ENCODE results near the gene COG1. TPM values are rescaled to one million over a fixed set of nuclear protein-coding genes. Genes with fewer than 3 reads are reported as not detected.

COG1 gene
- total and polyA plus RNA-seq, 2 of the 8 experiments (the other 6 are each of a cell fraction or from before 2014, with no cell fraction given), result 11.0 to 19.5 TPM

- Histone ChIP-seq H3K9me3 (ENCODE audit: insufficient read depth in 2 of 2, low read depth in 1 of 2, low read length in 1 of 2) (no peaks in the 10 kb centered on the region), H3K79me1 (ENCODE audit: low read depth, low read length) (no peaks in the 10 kb centered on the region; the same call in 1 of the 2 replicates), H4K20me1 (replicated peaks in 1 of 2; ENCODE audit: control insufficient read depth in 1 of 2, insufficient read depth in 2 of 2, low read length in 2 of 2) (peaks cover 0 to 5% of the 10 kb centered on the region in 2 experiments), H3K4me1 (replicated peaks in 1 of 4; ENCODE audit: control insufficient read depth in 3 of 4, insufficient read depth in 4 of 4, low read length in 3 of 4) (peaks cover 2 to 17% (median 8%) of the 10 kb centered on the region in 4 experiments), H3K23ac (ENCODE audit: insufficient read length) (no peak overlapping the region), H3K4me3 (ENCODE audit: extremely low read depth in 1 of 4, insufficient read depth in 2 of 4, low read depth in 3 of 4, low read length in 4 of 4) (no peak overlapping the region), H3K56ac (replicated peaks; ENCODE audit: insufficient read length, low read depth, low read length) (no peak overlapping the region), H3K4me2 (ENCODE audit: insufficient read depth in 1 of 2, low read depth in 2 of 2, low read length in 2 of 2) (no peak overlapping the region; a peak in 1 of 4 replicates), H3K36me3 (ENCODE audit: control insufficient read depth in 2 of 4, insufficient read depth in 4 of 4, low read length in 3 of 4) (no peaks in the 10 kb centered on the region), H3K14ac (ENCODE audit: insufficient read length) (no peak overlapping the region), H4K5ac (ENCODE audit: insufficient read length, low read depth, low read length) (no peak overlapping the region), H2AFZ (ENCODE audit: low read length) (no peak overlapping the region), H3K27ac (ENCODE audit: low read depth, low read length) (no peak overlapping the region), H4K91ac (replicated peaks; ENCODE audit: insufficient read length, low read length) (no peak overlapping the region), H3K18ac (ENCODE audit: extremely low read depth, low read length) (no peak overlapping the region), H2BK12ac (ENCODE audit: low read depth, low read length) (no peak overlapping the region), H2AK5ac (ENCODE audit: low read depth, low read length) (no peak overlapping the region), H3K79me2 (ENCODE audit: control insufficient read depth in 1 of 2, insufficient read depth in 2 of 2, low read length in 2 of 2) (no peaks in the 10 kb centered on the region), H3K4ac (replicated peaks; ENCODE audit: insufficient read length, low read depth, low read length) (no peak overlapping the region), H4K8ac (ENCODE audit: extremely low read depth, insufficient read depth, low read length) (no peak overlapping the region), H3K23me2 (ENCODE audit: low read depth, low read length) (peaks cover 19% of the 10 kb centered on the region), H2BK15ac (ENCODE audit: low read length) (no peak overlapping the region), H3K27me3 (replicated peaks in 1 of 4; ENCODE audit: control insufficient read depth in 3 of 4, extremely low read depth in 1 of 4, insufficient read depth in 3 of 4, low read length in 3 of 4) (peaks cover 12 to 46% (median 45%) of the 10 kb centered on the region in 4 experiments), H2BK5ac (ENCODE audit: low read depth, low read length) (no peak overlapping the region), H3K9ac (replicated peaks in 1 of 4; ENCODE audit: extremely low read depth in 1 of 4, low read depth in 3 of 4, low read length in 3 of 4) (no peak overlapping the region), H2BK120ac (replicated peaks; ENCODE audit: low read depth, low read length) (no peak overlapping the region), H2BK20ac (ENCODE audit: low read length) (no peak overlapping the region)
- ChIA-PET CTCF (ENCODE audit: partially characterized antibody) (interaction anchor here (0.7 to 6.3 kb wide), 3 partner anchors 26 to 606 kb away, joined by 3 to 57 read pairs (median 43); partner anchors contain the start of gene COG1), POLR2A (ENCODE audit: partially characterized antibody) (interaction anchor here (0.9 kb wide), 1 partner anchor 15 kb away, joined by 3 read pairs; no protein-coding TSS in a partner anchor)
- 89% methylated on average over 8 of the region's 8 CpGs; no CpG with 5 or more reads in 1 of the 2 experiments for WGBS, 2 experiments (ENCODE audit: extremely low coverage in 1 of 2, insufficient coverage in 1 of 2, insufficient read length in 1 of 2, insufficient replicate concordance in 2 of 2, low coverage in 1 of 2, low lambda C conversion rate in 2 of 2, missing lambda C conversion rate in 1 of 2)
- DNase-seq (ENCODE audit: low read depth in 1 of 2, low spot score in 2 of 2) (no peak), FAIRE-seq (no peak)
- TF ChIP-seq KDM4A (IDR thresholded peaks at IDR 0.05; ENCODE audit: low read depth, low read length, severe bottlenecking), result no peak
- no peak for TF ChIP-seq EZH2 (IDR thresholded peaks at IDR 0.05; ENCODE audit: low read depth, low read length, severe bottlenecking)
- no peak for TF ChIP-seq SAP30 (IDR thresholded peaks at IDR 0.05; ENCODE audit: insufficient read depth, insufficient replicate concordance, low read length)
- TF ChIP-seq CTBP2 (IDR thresholded peaks at IDR 0.05; ENCODE audit: borderline replicate concordance, insufficient read depth, insufficient read length, low read length), result no peak
- no peak for TF ChIP-seq POLR2AphosphoS5 (IDR thresholded peaks at IDR 0.05; ENCODE audit: low read depth, low read length)
- no peak for TF ChIP-seq YY1 (IDR thresholded peaks at IDR 0.05; ENCODE audit: low read depth, low read length)
- TF ChIP-seq ATF3 (IDR thresholded peaks at IDR 0.05; ENCODE audit: insufficient read depth, low read depth, low read length), result no peak
- no peak for TF ChIP-seq TCF12 (IDR thresholded peaks at IDR 0.05; ENCODE audit: low read depth, low read length)
- TF ChIP-seq RFX5 (IDR thresholded peaks at IDR 0.05; ENCODE audit: borderline replicate concordance, low read depth, low read length), result no peak
- TF ChIP-seq SIN3A (conservative IDR thresholded peaks at IDR 0.05 in 1 of 2, IDR thresholded peaks at IDR 0.05 in 1 of 2; ENCODE audit: low read depth in 1 of 2, low read length in 2 of 2), result no peak
- TF ChIP-seq JUND (IDR thresholded peaks at IDR 0.05; ENCODE audit: low read length), result no peak
- TF ChIP-seq RBBP5 (IDR thresholded peaks at IDR 0.05; ENCODE audit: borderline replicate concordance, low read depth, low read length), result no peak
- no peak for TF ChIP-seq TAF7 (optimal IDR thresholded peaks at IDR 0.05; ENCODE audit: borderline replicate concordance, low read depth, low read length)
Observed at GRCh38 chr17:73163043-73163442, 29.8 kb upstream of the COG1 start.
